ENCODE data around the gene DUSP3.

- TF ChIP-seq EZH2 (IDR thresholded peaks at IDR 0.05; ENCODE audit: insufficient read depth, poor library complexity, severe bottlenecking) (no peak), EZH2phosphoT487 (IDR thresholded peaks at IDR 0.05; ENCODE audit: insufficient read depth, low read depth) (no peak)
Measured at GRCh38 chr17:43801844-43802243, 23.1 kb upstream of the DUSP3 start.

All from GM23248 (cell line).